Measurements from ENCODE around the gene MCCC1.

GRCh38 chr3:183008800-183009199 lies 90.5 kb downstream of the MCCC1 start:
- TF ChIP-seq CTCF (IDR thresholded peaks at IDR 0.05), result no peak
- no peak for TF ChIP-seq POLR2A (IDR thresholded peaks at IDR 0.05)
